RWPE2 (cell line): ENCODE results near the gene GIT1.

ENCODE experiments used
- ATAC-seq: fragments of 200-7000 bp; cut with Tn5 transposase; 3 replicates; pipeline ENCODE4 v1.9.1; 2021; ENCODE audit warnings: low read depth
- DNase-seq: peaks from one replicate; pipeline ENCODE4 v3.0.0-alpha.2; 2020; ENCODE audit warnings: low spot score
- H3K27ac ChIP-seq: fragments of 450-650 bp; 2 replicates; pipeline ENCODE4 v1.5.1; 2017; ENCODE audit warnings: mild to moderate bottlenecking; ENCODE audit not compliant: poor library complexity, severe bottlenecking
- H3K27me3 ChIP-seq: fragments of 250-450 bp; sonication (Bioruptor Pico); 2 replicates; pipeline ENCODE4 v1.5.1; 2021; ENCODE audit warnings: mild to moderate bottlenecking, moderate library complexity; ENCODE audit not compliant: insufficient read depth, poor library complexity, severe bottlenecking
- H3K36me3 ChIP-seq: fragments of 250-450 bp; sonication (Bioruptor Pico); 2 replicates; pipeline ENCODE4 v1.5.1; 2020; ENCODE audit warnings: low read depth, mild to moderate bottlenecking, moderate library complexity
- H3K4me1 ChIP-seq: fragments of 250-450 bp; sonication (Bioruptor Pico); 2 replicates; pipeline ENCODE4 v1.5.1; 2021; ENCODE audit warnings: mild to moderate bottlenecking, moderate library complexity; ENCODE audit not compliant: insufficient read depth, poor library complexity, severe bottlenecking
- H3K4me3 ChIP-seq: fragments of 250-450 bp; sonication (Bioruptor Pico); 2 replicates; pipeline ENCODE4 v1.5.1; 2021; ENCODE audit warnings: mild to moderate bottlenecking, moderate library complexity; ENCODE audit not compliant: severe bottlenecking
- H3K9me3 ChIP-seq: fragments of 250-450 bp; sonication (Bioruptor Pico); 2 replicates; pipeline ENCODE4 v1.5.1; 2021; ENCODE audit warnings: mild to moderate bottlenecking, moderate library complexity; ENCODE audit not compliant: severe bottlenecking
- CTCF ChIP-seq: fragments of 450-650 bp; IDR thresholded peaks from one replicate; pipeline ENCODE4 v1.5.1; 2017; ENCODE audit warnings: mild to moderate bottlenecking, moderate library complexity; ENCODE audit not compliant: poor library complexity, severe bottlenecking

The GIT1 gene

DNA sequence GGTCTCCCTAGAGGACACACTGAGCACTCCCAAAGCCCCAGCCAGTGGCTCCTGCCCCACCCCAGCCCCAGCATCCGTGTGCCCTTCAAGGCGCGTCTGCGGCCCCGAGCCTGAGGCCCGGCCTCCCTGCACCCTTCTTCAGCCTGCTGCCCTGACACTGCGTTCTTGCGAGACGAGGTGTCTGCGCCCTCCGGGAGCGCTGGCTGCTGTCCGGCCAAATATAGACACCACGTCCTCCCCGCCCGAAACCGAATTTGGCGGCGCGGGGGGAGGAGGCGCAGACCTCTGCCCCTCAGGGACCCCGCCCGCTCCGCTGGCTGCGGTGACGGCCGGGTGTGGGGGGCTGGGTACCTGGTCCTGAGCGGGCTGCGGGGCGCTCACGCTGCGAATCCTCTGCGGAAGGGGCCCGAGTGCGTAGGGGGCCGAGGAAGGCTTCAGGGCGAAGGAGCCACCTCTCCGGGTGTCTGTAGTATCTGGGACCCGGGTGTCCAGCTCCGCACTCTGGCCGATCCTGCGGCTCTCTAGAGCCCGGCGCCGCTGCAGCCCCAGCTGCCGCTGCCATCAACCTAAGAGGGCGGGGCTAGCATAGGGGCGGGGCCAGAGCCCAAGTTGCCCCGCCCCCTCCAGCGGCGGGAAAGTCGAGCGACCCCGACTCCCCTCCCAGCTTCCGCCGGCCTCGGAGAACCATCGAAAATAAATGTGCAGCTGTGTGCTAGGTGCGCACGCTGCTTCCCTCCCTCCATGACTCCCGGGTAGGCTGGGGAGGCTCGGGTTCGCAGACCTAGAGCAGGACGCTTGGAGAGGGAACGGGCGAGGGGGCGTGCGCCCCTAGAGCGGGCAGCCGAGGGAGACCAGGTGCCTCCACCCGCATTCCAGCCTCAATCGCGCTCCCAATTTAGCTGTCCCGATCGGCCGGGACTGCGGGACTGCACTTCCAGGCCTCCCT is 33.2 kb upstream of the GIT1 start, which contains the start of gene CORO6:
TSS of gene CORO6 (minus strand) at position 576 of the 946 bp plus-strand sequence. CDS start 1,491 bp downstream, outside the sequence.
- H3K4me3 ChIP-seq = peak within 1 kb of the TSS; percentile 50
- no peak for TF ChIP-seq CTCF

GRCh38 chr17:29621751-29622194 is 32.3 kb upstream of the GIT1 start:
- Histone ChIP-seq H3K27me3 (no peaks in the 10 kb centered on the region), H3K4me1 (peaks cover 25% of the 10 kb centered on the region), H3K9me3 (no peaks in the 10 kb centered on the region), H3K36me3 (no peaks in the 10 kb centered on the region), H3K27ac (peak overlapping the region; percentile 76), H3K4me3 (peak overlapping the region; percentile 50)
- no peak for ATAC-seq
- TF ChIP-seq CTCF = no peak
- DNase-seq = no peak

More for the DNA sequence above, 33.2 kb upstream of the GIT1 start, which contains the start of gene CORO6:
- no peak for DNase-seq
- H3K27ac ChIP-seq = peak within 1 kb of the TSS; percentile 76
- no peaks in the 10 kb centered on the region for H3K9me3 ChIP-seq
- no peaks in the 10 kb centered on the region for H3K27me3 ChIP-seq
- peaks cover 25% of the 10 kb centered on the region for H3K4me1 ChIP-seq
- no peaks in the 10 kb centered on the region for H3K36me3 ChIP-seq
- ATAC-seq = peak; percentile 48

GRCh38 chr17:29620779-29621500 is 31.5 kb upstream of the GIT1 start:
- Histone ChIP-seq H3K4me1 (peaks cover 25% of the 10 kb centered on the region), H3K27ac (no peak overlapping the region), H3K36me3 (no peaks in the 10 kb centered on the region), H3K9me3 (no peaks in the 10 kb centered on the region), H3K27me3 (peaks cover 6% of the 10 kb centered on the region), H3K4me3 (no peak overlapping the region)
- ATAC-seq (no peak), DNase-seq (no peak)
- TF ChIP-seq CTCF = no peak

DNA sequence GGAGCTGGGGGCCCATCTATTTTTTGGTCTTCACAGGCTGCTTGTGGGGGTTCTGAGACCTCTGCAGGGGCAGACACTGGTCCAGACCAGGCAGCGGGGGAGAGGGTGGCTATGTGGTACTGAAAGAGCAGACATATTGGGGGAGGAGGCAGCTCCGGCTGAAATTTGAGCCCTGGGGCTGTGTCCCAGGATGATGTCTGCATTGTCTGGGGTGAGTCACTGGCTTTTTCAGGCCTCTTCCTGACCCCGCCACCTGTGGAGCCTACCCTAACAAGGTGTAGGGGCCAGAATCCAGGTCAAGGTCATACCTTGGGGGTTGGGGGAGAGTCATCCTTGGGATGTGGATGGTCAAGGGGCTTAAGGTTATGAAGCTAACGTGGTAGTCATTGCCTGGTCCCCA is 30.8 kb upstream of the GIT1 start:
- Histone ChIP-seq H3K36me3 (no peaks in the 10 kb centered on the region), H3K4me3 (no peak overlapping the region), H3K4me1 (peaks cover 25% of the 10 kb centered on the region), H3K9me3 (no peaks in the 10 kb centered on the region), H3K27ac (peak overlapping the region; percentile 36), H3K27me3 (peaks cover 6% of the 10 kb centered on the region)
- DNase-seq = peak; percentile 78
- no peak for TF ChIP-seq CTCF
- peak; percentile 40 for ATAC-seq
